HuH-7.5 (cell line): ENCODE data around the gene LRRTM1.

Experiments used
- DNase-seq: peaks from one replicate; pipeline ENCODE4 v3.0.0; 2011; ENCODE audit warnings: low spot score

The LRRTM1 gene

DNA sequence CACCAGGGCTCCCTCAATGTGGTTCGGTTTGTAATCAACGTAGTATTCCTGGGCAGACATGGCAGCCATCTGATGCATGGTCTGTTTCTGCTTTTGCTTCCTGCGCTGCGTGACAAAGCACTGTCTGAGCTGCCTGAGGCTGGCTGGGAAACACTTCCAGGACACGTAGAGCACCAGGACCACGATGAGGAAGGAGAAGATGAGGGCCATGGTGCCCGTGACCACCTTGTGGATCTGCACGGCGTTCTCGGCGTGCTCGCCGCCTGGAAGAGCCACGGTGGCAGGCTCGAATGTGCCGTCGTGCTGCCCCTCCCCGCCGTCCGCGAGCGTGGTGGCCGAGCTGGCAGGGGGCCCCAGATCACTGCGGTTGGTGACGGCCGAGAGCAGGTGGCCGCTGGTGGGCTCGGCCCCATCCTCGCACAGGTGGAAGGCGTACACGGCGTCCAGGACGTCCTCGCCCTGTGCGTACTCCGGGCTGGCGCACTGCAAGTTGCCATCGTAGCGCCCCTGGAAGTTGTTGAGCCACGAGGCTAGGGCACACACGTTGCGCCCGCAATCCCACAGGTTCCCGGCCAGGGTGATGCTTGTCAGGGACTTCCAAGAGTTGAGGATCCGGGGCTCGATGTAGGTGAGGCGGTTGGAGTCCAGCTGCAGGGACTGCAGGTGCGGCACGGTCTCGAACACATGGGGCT is 2.1 kb downstream of the LRRTM1 start:
- DNase-seq: no peak

DNA sequence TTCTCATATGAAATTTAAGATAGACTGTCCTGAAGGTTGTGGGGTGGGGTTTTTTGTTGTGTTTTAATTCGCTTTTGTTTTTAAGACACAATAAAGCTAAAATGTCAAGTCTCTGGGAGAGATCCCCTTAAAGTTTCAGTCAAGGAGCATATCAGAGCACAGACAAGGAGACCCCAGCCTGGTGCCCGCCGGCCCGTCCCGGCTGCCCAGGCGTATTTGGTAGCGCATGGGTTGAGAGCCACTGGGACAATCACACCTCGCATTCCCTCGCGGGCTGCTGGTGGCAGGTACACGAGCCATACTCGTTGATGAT is 2.6 kb downstream of the LRRTM1 start:
- DNase-seq: no peak

DNA sequence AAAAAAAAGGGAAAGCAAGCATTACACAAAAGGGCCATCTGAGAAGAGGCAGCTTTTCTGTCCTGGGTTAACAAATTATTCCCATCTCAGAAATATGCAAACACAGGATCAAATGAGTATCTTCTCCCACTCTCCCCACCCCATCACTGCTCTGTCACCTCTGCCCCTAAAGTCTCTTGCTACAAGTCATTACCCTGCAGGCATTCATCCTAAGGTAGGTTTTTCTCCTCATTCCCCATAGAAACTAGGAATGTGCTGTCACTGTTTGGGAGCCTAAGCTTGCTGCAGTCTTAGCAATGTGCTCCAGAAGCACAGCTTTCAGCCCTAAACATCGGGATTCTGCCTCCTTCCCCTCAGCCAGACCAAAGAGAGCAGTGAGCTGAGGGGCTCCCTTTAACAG is 3.6 kb downstream of the LRRTM1 start:
- no peak for DNase-seq

DNA sequence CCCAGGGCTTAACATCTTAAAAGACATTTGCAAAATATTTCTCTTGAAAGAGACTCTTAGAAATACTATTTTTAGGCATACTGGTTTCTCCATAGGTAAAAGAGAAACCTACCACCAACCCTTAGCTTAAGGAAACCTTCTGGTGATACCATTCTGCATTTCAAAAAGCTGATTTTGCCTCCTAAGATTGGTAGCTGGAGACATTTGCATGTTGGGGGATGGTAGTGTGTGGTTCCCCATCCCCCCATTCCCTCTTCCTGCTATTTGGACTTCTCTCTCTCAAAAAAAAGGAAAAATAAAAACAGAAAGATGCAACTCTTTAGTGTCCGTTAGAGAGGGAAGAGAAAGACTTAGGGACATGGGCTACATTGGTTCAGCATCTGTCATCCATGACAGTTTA is 4.2 kb downstream of the LRRTM1 start:
- no peak for DNase-seq

DNA sequence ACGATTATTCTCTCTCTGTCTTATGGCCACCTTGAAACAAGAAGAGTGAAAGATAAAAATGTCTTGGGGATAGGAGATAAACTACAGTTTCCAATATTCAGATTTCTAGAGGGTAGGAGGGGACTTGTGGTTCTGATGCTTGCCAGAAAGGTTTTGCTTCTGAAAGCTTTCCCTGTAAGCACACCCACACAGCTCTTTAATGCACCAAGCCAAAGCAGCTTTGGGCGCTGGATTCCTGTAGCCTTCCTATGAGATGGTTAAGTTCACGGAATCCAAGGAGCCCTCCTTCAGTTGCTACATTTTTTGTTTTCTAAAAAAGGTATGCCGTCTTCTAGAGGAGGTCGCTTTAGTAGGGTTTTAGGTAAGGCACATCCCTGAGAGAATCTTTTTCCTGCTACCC is 4.9 kb downstream of the LRRTM1 start:
- no peak for DNase-seq

GRCh38 chr2:80298954-80299353 is 5.6 kb downstream of the LRRTM1 start:
- no peak for DNase-seq

GRCh38 chr2:80293039-80293438 is 11.5 kb downstream of the LRRTM1 start:
- no peak for DNase-seq

DNA sequence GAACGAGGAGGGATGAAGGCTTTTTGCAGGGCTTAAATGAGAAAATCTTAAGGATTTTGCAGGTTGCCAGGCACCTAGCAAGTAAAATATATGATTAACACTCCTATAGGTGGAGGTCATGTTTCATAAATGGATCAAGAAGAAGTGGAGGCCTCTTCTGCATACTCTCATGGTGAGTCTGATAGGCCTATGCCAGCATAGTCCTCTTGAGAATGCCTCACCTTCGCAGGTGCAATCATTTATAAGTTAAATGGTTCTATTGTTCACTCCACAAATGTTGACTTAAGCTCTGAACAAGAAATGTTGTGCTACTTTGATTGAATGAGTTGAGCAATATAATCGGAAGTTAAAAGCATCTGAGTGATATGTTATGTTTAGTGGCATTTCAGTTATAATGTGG is 12.1 kb downstream of the LRRTM1 start:
- no peak for DNase-seq

GRCh38 chr2:80291656-80292055 is 12.9 kb downstream of the LRRTM1 start:
- DNase-seq: no peak

DNA sequence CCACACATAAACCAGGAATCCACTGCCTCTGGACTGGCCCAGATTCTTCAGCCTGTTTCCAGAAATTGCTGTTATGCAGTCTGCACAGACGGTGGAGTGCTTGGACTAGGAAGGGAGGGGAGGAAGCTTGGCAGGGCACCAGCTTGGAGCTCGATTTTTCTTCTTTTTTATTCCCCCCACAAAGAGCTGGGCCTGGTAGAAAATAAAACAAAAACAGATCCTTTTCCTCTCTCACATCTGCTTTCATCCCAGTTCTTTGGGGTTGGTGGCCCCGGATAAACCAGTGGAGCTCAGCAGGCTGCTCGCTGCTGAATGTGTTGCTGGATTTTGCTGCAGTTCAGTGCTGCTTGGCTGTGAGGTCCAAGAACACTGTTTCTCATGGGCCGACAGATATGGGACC is 16.0 kb downstream of the LRRTM1 start:
- no peak for DNase-seq

GRCh38 chr2:80281049-80281448 is 23.5 kb downstream of the LRRTM1 start:
- DNase-seq: no peak

DNA sequence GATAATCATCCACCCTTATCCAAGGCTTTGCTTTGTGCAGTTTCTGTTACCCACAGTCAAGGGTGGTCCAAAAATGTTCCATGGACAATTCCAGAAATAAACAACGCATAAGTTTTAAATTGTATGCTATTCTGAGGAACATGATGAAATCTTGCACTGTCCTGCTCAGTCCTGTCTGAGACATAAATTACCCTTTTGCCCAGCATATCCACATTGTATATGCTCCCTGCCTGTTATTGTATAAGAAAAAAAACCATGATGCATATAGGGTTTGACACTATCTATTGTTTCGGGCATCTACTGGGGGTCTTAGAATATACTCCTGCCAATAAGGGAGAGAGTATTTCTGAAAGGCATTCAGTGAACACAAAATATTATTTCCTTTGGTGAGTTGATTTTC is 24.0 kb downstream of the LRRTM1 start:
- no peak for DNase-seq

GRCh38 chr2:80269806-80270205 is 34.7 kb downstream of the LRRTM1 start:
- DNase-seq: no peak

GRCh38 chr2:80266231-80266630 is 38.3 kb downstream of the LRRTM1 start:
- no peak for DNase-seq

DNA sequence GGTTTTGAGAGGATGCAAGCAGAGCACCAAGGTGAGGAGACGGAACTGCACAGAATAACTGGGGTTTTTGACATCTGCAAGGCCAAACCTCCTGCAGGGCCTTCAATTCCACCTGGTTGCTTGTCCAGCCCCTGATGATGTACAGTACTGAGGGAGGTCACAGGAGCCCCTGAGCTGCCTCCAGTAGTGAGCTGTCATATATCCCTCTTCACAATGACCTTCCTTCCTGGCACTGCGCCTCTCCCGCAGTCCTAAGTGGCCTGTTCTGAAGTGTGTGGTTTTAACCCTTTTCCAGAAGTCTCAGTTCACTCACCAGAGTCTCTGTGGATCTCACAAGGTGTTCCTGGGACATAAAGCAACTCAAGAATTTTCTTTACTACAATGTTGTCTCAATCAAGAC is 45.3 kb downstream of the LRRTM1 start:
- DNase-seq: no peak

- no peak for DNase-seq
Measured at GRCh38 chr2:80258793-80259192, 45.8 kb downstream of the LRRTM1 start.

DNA sequence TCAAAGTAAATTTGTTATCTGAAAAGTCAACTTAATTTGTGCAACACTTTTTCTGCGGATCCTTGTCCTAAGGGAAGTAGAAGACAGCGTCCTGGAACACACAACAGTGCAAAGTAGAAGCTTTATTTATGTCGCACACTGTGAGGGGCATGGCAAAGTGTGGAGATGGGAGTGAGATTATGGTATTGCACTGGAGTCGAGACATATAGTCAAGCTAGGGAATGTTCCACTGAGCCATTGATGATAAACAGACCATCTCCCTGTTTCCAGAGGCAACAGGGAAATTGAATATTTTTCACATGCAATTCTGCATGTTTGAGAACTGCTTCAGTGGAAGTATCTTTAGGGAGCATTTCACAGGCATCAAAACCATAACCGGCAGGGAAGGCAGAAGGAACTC is 46.2 kb downstream of the LRRTM1 start:
- DNase-seq: no peak

DNA sequence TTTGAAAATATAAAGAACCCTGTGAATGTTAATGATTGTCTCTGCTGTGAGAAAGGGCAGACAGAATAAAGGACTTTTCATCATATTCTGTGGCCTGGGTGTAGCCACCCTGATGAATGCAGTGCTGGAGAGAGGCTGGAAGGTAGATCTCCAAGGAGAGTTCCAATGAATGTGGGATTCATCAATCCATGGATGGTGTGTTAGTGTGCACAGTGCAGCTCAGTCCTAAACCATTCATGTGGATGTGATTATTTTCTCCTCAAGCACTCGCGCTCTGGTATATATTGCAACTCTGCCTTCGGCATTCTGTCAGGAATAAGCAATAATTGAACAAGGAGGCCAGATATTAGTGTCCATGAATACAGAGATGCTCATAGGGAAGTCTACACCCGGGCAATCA is 47.1 kb downstream of the LRRTM1 start:
- no peak for DNase-seq

DNA sequence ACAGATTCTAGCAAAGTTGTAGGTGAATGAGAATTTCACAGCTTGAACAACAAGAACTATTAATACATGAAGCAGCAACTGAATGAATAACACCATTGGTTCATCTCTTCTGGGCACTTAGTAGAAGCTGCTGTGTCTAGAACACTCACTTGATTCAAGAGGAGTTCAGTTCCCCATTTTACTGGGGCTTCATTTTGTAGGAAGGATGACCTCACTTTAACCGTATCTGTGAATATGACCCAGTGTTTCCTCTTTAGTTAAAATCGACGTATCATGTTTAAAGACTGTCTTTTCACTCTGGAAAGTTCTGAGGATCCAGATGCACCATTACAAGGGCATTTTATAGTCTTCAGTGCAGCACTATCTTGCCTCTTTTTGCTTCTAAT is 47.8 kb downstream of the LRRTM1 start:
- DNase-seq: no peak

- no peak for DNase-seq
Measured at GRCh38 chr2:80255918-80256781, 48.4 kb downstream of the LRRTM1 start.

DNA sequence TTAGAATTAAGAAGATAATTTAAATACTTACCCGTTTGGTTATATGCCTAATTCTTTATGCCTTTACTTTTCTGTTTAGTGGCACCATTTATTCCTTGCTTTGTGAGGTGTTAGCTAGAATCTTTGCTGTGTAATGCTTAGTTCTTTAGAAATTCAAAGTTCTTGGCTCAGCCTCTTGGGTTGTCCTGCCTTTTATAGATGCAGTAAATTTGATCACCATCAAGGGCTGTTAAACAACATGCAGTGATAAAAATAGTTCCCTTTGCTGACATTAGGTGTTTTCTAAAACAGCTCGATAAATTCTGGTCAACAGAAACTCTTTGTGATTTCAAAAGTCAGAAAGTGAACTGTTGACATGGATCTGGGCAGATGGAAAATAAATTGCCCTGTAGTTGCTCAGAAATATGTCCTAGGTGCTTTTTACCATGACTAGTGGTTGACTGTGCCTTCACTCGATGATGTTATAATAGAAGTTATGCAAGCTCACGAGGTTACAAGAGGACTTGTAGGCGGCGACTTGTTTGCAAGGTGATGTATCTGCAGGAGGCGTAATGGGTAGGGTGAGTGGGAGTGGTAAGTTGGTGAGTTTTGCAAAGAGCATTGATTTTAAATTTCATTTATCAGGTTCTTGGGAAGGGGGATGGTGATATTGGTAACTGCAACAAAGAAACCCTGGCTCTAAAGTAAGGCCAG is 52.1 kb downstream of the LRRTM1 start:
- DNase-seq: no peak
